IgD-negative memory B cell (primary cell): ENCODE measurements around the gene TMEM117. TPM values are rescaled to one million over a fixed set of nuclear protein-coding genes. Genes with fewer than 3 reads are reported as not detected.
"Not testable (repeated sequence)": the region's sequence is repeated elsewhere in the genome, so short reads cannot be mapped to it uniquely, and the experiment has no call there.

ENCODE experiments used
- H3K27ac Mint-ChIP-seq, 3 donors: one replicate each; pipeline ENCODE4 v1.8.0; 2020 to 2022; ENCODE audit warnings: mild to moderate bottlenecking in 3 of 3, mixed read lengths in 3 of 3, moderate library complexity in 1 of 3
- H3K27me3 Mint-ChIP-seq: one replicate; pipeline ENCODE4 v1.8.0; 2021; ENCODE audit warnings: mixed read lengths
- H3K36me3 Mint-ChIP-seq: one replicate; pipeline ENCODE4 v1.8.0; 2020; ENCODE audit warnings: mild to moderate bottlenecking, mixed read lengths
- H3K4me1 Mint-ChIP-seq, 3 donors: one replicate each; pipeline ENCODE4 v1.8.0; 2020 to 2022; ENCODE audit warnings: mixed read lengths in 3 of 3, mild to moderate bottlenecking in 1 of 3
- H3K4me3 Mint-ChIP-seq, 4 donors: one replicate each; pipeline ENCODE4 v1.8.0; 2020 to 2022; ENCODE audit warnings: mild to moderate bottlenecking in 4 of 4, mixed read lengths in 4 of 4, moderate library complexity in 3 of 4
- H3K9me3 Mint-ChIP-seq, 3 donors: one replicate each; pipeline ENCODE4 v1.8.0; 2020 to 2021; ENCODE audit warnings: mixed read lengths in 3 of 3, mild to moderate bottlenecking in 1 of 3
- polyA plus RNA-seq: library from polyadenylated mRNA; unstranded; fragments of 300-500 nt; fragmentation: Illumina TruSeq; gene quantifications from one replicate; pipeline ENCODE4 v1.2.3, GENCODE V29; 2021

Gene TMEM117
- polyA plus RNA-seq, 1 donor from 2014 or later, result 4.4 TPM

GRCh38 chr12:43824207-43824775 is 11.6 kb upstream of the TMEM117 start:
- H3K27ac Mint-ChIP-seq, result no peak overlapping the region
- no peaks in the 10 kb centered on the region for H3K36me3 Mint-ChIP-seq
- H3K4me3 Mint-ChIP-seq, result no peak overlapping the region
- H3K4me1 Mint-ChIP-seq, result no peaks in the 10 kb centered on the region
- H3K27me3 Mint-ChIP-seq, result no peaks in the 10 kb centered on the region
- no peaks in the 10 kb centered on the region for H3K9me3 Mint-ChIP-seq

- H3K4me1 Mint-ChIP-seq, result no peaks in the 10 kb centered on the region
Observed at GRCh38 chr12:43826681-43827080, 9.2 kb upstream of the TMEM117 start.

GRCh38 chr12:43827093-43827492 is 8.8 kb upstream of the TMEM117 start:
- Mint-ChIP-seq H3K27me3 (no peaks in the 10 kb centered on the region), H3K9me3 (no peaks in the 10 kb centered on the region), H3K4me1 (no peaks in the 10 kb centered on the region), H3K36me3 (no peaks in the 10 kb centered on the region), H3K4me3 (no peak overlapping the region), H3K27ac (no peak overlapping the region)

More at GRCh38 chr12:43826681-43827080, 9.2 kb upstream of the TMEM117 start:
- Mint-ChIP-seq H3K36me3 (no peaks in the 10 kb centered on the region), H3K9me3 (no peaks in the 10 kb centered on the region), H3K4me3 (no peak overlapping the region), H3K27me3 (no peaks in the 10 kb centered on the region), H3K27ac (no peak overlapping the region)

GRCh38 chr12:43832463-43833168 is 3.3 kb upstream of the TMEM117 start:
- no peak overlapping the region for H3K27ac Mint-ChIP-seq
- H3K4me1 Mint-ChIP-seq, result peaks cover 6 to 15% (median 11%) of the 10 kb centered on the region in 3 donors
- no peaks in the 10 kb centered on the region for H3K36me3 Mint-ChIP-seq
- no peaks in the 10 kb centered on the region for H3K9me3 Mint-ChIP-seq
- peak overlapping the region in 1 of 4 donors; percentile 12 for H3K4me3 Mint-ChIP-seq
- no peaks in the 10 kb centered on the region for H3K27me3 Mint-ChIP-seq

GRCh38 chr12:43835264-43835655 is 621 bp upstream of the TMEM117 start:
- H3K36me3 Mint-ChIP-seq, result no peaks in the 10 kb centered on the region
- no peaks in the 10 kb centered on the region for H3K9me3 Mint-ChIP-seq
- no peaks in the 10 kb centered on the region for H3K27me3 Mint-ChIP-seq
- peak overlapping the region; percentile 72 to 94 (median 94) for H3K4me3 Mint-ChIP-seq
- H3K27ac Mint-ChIP-seq, result peak overlapping the region in 2 of 3 donors; percentile 9 to 91
- peaks cover 6 to 15% (median 13%) of the 10 kb centered on the region in 3 donors for H3K4me1 Mint-ChIP-seq

GRCh38 chr12:43836475-43836989 is 651 bp downstream of the TMEM117 start:
- Mint-ChIP-seq H3K4me1 (peaks cover 6 to 15% (median 13%) of the 10 kb centered on the region in 3 donors), H3K27me3 (no peaks in the 10 kb centered on the region), H3K9me3 (no peaks in the 10 kb centered on the region), H3K4me3 (peak overlapping the region; percentile 87 to 93 (median 90)), H3K36me3 (no peaks in the 10 kb centered on the region), H3K27ac (peak overlapping the region; percentile 83 to 94 (median 84))

- Mint-ChIP-seq H3K4me3 (no peak overlapping the region), H3K36me3 (no peaks in the 10 kb centered on the region), H3K27ac (no peak overlapping the region)
Observed at GRCh38 chr12:43840338-43840737, 4.5 kb downstream of the TMEM117 start.

GRCh38 chr12:43841253-43841652 is 5.4 kb downstream of the TMEM117 start:
- Mint-ChIP-seq H3K36me3 (no peaks in the 10 kb centered on the region), H3K4me3 (no peak overlapping the region), H3K27me3 (no peaks in the 10 kb centered on the region), H3K9me3 (no peaks in the 10 kb centered on the region), H3K4me1 (peaks cover 5 to 6% (median 6%) of the 10 kb centered on the region in 3 donors), H3K27ac (peak overlapping the region in 1 of 3 donors; percentile 73)

More at GRCh38 chr12:43840338-43840737, 4.5 kb downstream of the TMEM117 start:
- Mint-ChIP-seq H3K4me1 (peaks cover 6% of the 10 kb centered on the region in 3 donors), H3K9me3 (no peaks in the 10 kb centered on the region), H3K27me3 (no peaks in the 10 kb centered on the region)

GRCh38 chr12:43842259-43842658 is 6.4 kb downstream of the TMEM117 start:
- Mint-ChIP-seq H3K36me3 (peaks cover 8% of the 10 kb centered on the region), H3K4me1 (peaks cover 0 to 3% (median 1%) of the 10 kb centered on the region in 3 donors), H3K27me3 (no peaks in the 10 kb centered on the region), H3K27ac (no peak overlapping the region), H3K9me3 (peaks cover 0 to 5% (median 4%) of the 10 kb centered on the region in 3 donors), H3K4me3 (no peak overlapping the region)

- Mint-ChIP-seq H3K36me3 (peaks cover 25% of the 10 kb centered on the region), H3K9me3 (peaks cover 2 to 13% (median 7%) of the 10 kb centered on the region in 3 donors)
- not testable (repeated sequence) for H3K4me3 Mint-ChIP-seq, H3K4me1 Mint-ChIP-seq, H3K27me3 Mint-ChIP-seq, H3K27ac Mint-ChIP-seq
Observed at GRCh38 chr12:43847425-43848225, 11.7 kb downstream of the TMEM117 start.

GRCh38 chr12:43848226-43848507 is 12.3 kb downstream of the TMEM117 start:
- peaks cover 0 to 1% (median 1%) of the 10 kb centered on the region in 3 donors for H3K4me1 Mint-ChIP-seq

GRCh38 chr12:43848786-43849185 is 12.9 kb downstream of the TMEM117 start:
- Mint-ChIP-seq H3K9me3 (peaks cover 2 to 13% (median 7%) of the 10 kb centered on the region in 3 donors), H3K4me3 (no peak overlapping the region), H3K4me1 (peaks cover 0 to 1% (median 1%) of the 10 kb centered on the region in 3 donors), H3K27me3 (no peaks in the 10 kb centered on the region), H3K27ac (no peak overlapping the region), H3K36me3 (peaks cover 25% of the 10 kb centered on the region)

More at GRCh38 chr12:43848226-43848507, 12.3 kb downstream of the TMEM117 start:
- Mint-ChIP-seq H3K4me3 (no peak overlapping the region), H3K9me3 (peaks cover 2 to 13% (median 7%) of the 10 kb centered on the region in 3 donors), H3K27me3 (no peaks in the 10 kb centered on the region), H3K36me3 (peaks cover 25% of the 10 kb centered on the region), H3K27ac (no peak overlapping the region)

GRCh38 chr12:43852744-43853143 is 16.9 kb downstream of the TMEM117 start:
- Mint-ChIP-seq H3K27me3 (no peaks in the 10 kb centered on the region), H3K4me1 (peaks cover 0 to 2% (median 0%) of the 10 kb centered on the region in 3 donors), H3K4me3 (no peak overlapping the region), H3K9me3 (peaks cover 0 to 3% (median 0%) of the 10 kb centered on the region in 3 donors), H3K36me3 (peaks cover 15% of the 10 kb centered on the region), H3K27ac (no peak overlapping the region)

GRCh38 chr12:43856972-43857371 is 21.1 kb downstream of the TMEM117 start:
- Mint-ChIP-seq H3K9me3 (peaks cover 0 to 1% (median 0%) of the 10 kb centered on the region in 3 donors), H3K4me1 (peaks cover 0 to 4% (median 2%) of the 10 kb centered on the region in 3 donors), H3K36me3 (peaks cover 3% of the 10 kb centered on the region), H3K4me3 (no peak overlapping the region), H3K27me3 (no peaks in the 10 kb centered on the region), H3K27ac (no peak overlapping the region)

GRCh38 chr12:43858096-43858495 is 22.2 kb downstream of the TMEM117 start:
- peaks cover 3% of the 10 kb centered on the region for H3K36me3 Mint-ChIP-seq
- no peaks in the 10 kb centered on the region for H3K27me3 Mint-ChIP-seq
- H3K9me3 Mint-ChIP-seq, result peaks cover 0 to 1% (median 0%) of the 10 kb centered on the region in 3 donors

More at GRCh38 chr12:43858096-43858495, 22.2 kb downstream of the TMEM117 start:
- peaks cover 0 to 4% (median 2%) of the 10 kb centered on the region in 3 donors for H3K4me1 Mint-ChIP-seq
- no peak overlapping the region for H3K27ac Mint-ChIP-seq
- no peak overlapping the region for H3K4me3 Mint-ChIP-seq
